Measurements from ENCODE around the gene PCK1. TPM values are rescaled to one million over a fixed set of nuclear protein-coding genes. Genes with fewer than 3 reads are reported as not detected.

The PCK1 gene
- total RNA-seq, 1 experiment from 2014 or later, result not detected

DNA sequence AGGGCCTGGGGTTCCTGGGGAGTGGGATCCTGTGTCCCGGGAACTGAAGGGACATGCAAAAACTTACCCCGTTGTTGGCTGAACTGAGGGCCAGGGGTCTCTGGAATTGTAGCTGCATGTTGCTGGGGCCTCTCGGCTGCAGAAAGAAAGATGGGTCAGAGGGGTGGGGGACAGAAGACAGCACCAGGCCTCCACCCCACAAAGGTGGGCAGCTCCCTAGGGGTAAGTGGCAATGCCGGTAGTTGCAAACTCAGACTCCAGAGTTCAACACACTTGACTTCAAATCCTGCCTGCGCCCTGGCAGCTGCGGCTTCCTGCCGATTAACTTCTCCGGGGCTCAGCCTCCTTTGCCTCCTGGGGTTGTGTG, 54.5 kb downstream of the PCK1 start:
- DNase-seq, result no peak
- Mint-ChIP-seq H3K36me3 (ENCODE audit: insufficient read depth in 1 of 3, low read depth in 3 of 3) (no peaks in the 10 kb centered on the region), H3K27ac (no peak overlapping the region), H3K9me3 (no peaks in the 10 kb centered on the region), H3K27me3 (ENCODE audit: low read depth) (peaks cover 9% of the 10 kb centered on the region), H3K4me3 (no peak overlapping the region), H3K4me1 (no peaks in the 10 kb centered on the region; a peak in 1 of 4 replicates)
- H3K9ac ChIP-seq (ENCODE audit: extremely low read depth, insufficient read length, low read length), result no peak overlapping the region
- H2AK5ac ChIP-seq (ENCODE audit: insufficient read length, low read length), result no peak overlapping the region
- no peak overlapping the region for H3K4ac ChIP-seq (ENCODE audit: low read depth, low read length)
- H2BK12ac ChIP-seq (ENCODE audit: insufficient read length, low read depth, low read length), result no peak overlapping the region
- TF ChIP-seq, protein P1, sequence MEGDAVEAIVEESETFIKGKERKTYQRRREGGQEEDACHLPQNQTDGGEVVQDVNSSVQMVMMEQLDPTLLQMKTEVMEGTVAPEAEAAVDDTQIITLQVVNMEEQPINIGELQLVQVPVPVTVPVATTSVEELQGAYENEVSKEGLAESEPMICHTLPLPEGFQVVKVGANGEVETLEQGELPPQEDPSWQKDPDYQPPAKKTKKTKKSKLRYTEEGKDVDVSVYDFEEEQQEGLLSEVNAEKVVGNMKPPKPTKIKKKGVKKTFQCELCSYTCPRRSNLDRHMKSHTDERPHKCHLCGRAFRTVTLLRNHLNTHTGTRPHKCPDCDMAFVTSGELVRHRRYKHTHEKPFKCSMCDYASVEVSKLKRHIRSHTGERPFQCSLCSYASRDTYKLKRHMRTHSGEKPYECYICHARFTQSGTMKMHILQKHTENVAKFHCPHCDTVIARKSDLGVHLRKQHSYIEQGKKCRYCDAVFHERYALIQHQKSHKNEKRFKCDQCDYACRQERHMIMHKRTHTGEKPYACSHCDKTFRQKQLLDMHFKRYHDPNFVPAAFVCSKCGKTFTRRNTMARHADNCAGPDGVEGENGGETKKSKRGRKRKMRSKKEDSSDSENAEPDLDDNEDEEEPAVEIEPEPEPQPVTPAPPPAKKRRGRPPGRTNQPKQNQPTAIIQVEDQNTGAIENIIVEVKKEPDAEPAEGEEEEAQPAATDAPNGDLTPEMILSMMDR (conservative IDR thresholded peaks at IDR 0.05), result no peak
- H3K9me3 ChIP-seq (ENCODE audit: control insufficient read depth, low read depth, low read length), result no peaks in the 10 kb centered on the region
- no peaks in the 10 kb centered on the region for H3K79me2 ChIP-seq (ENCODE audit: insufficient read depth, low read length)
- no peak overlapping the region for H3T11ph ChIP-seq (ENCODE audit: low read length)
- H3K23ac ChIP-seq (ENCODE audit: insufficient read length, low read depth, low read length), result no peak overlapping the region
- H3K18ac ChIP-seq (ENCODE audit: insufficient read length, low read depth, low read length), result no peak overlapping the region
- no peak overlapping the region for H2AFZ ChIP-seq (ENCODE audit: low read length)
- no peak overlapping the region for H3K4me2 ChIP-seq (ENCODE audit: insufficient read depth, insufficient read length, low read length)
- no peaks in the 10 kb centered on the region for H4K20me1 ChIP-seq (ENCODE audit: control insufficient read depth, insufficient read depth, insufficient read length)
- no peak overlapping the region for H4K5ac ChIP-seq (ENCODE audit: insufficient read length, low read depth, low read length)
- H2BK15ac ChIP-seq (ENCODE audit: low read depth, low read length), result no peak overlapping the region
- H3K14ac ChIP-seq (ENCODE audit: insufficient read depth, low read length), result no peak overlapping the region
- H4K8ac ChIP-seq (replicated peaks; ENCODE audit: insufficient read length, low read depth, low read length), result no peak overlapping the region
- H3K79me1 ChIP-seq (ENCODE audit: insufficient read depth, low read depth, low read length, poor library complexity, severe bottlenecking), result no peaks in the 10 kb centered on the region
- no peaks in the 10 kb centered on the region for H3K23me2 ChIP-seq (ENCODE audit: insufficient read length, low read depth, low read length, poor library complexity, severe bottlenecking)
- no peaks in the 10 kb centered on the region for H3K4me1 ChIP-seq (ENCODE audit: insufficient read depth, low read length)
- H3K56ac ChIP-seq (ENCODE audit: insufficient read length, low read depth, low read length), result no peak overlapping the region
- H2BK20ac ChIP-seq (ENCODE audit: low read depth, low read length, poor library complexity, severe bottlenecking), result no peak overlapping the region
- WGBS (ENCODE audit: extremely low coverage, insufficient read length, low lambda C conversion rate), result no CpG with 5 or more reads among the region's 8 CpGs
- no peak overlapping the region for H3K27ac ChIP-seq (ENCODE audit: insufficient read length, low read depth, low read length)
- H2BK5ac ChIP-seq (ENCODE audit: insufficient read length, low read length), result no peak overlapping the region
- H3K27me3 ChIP-seq (ENCODE audit: insufficient read depth, low read length), result no peaks in the 10 kb centered on the region
- no peak overlapping the region for H4K91ac ChIP-seq (ENCODE audit: insufficient read length, low read depth, low read length)
- no peak overlapping the region for H2BK120ac ChIP-seq (ENCODE audit: low read depth, low read length, poor library complexity, severe bottlenecking)

Data from H9 (cell line).